Measurements from ENCODE around the gene DOLPP1.

The DOLPP1 gene

DNA sequence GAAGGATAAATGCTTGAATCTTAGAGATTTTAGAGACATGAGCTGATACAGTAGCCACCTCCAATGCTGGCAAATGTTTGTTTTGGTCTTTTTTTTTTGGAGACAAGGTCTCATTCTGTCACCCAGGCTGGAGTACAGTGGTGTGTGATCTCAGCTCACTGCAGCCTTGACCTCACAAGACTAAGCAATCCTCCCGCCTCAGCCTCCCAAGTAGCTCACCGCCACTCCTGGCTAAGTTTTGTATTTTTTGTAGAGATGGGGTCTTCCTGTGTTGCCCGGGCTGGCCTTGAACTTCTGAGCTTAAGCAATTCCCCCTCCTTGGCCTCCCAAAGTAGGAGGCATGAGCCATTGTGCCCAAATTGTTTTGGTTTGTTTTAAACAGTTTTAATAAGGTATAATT is 6.8 kb upstream of the DOLPP1 start:
- no peak overlapping the region for H3K4me3 ChIP-seq (ENCODE audit: low read depth, low read length)

DNA sequence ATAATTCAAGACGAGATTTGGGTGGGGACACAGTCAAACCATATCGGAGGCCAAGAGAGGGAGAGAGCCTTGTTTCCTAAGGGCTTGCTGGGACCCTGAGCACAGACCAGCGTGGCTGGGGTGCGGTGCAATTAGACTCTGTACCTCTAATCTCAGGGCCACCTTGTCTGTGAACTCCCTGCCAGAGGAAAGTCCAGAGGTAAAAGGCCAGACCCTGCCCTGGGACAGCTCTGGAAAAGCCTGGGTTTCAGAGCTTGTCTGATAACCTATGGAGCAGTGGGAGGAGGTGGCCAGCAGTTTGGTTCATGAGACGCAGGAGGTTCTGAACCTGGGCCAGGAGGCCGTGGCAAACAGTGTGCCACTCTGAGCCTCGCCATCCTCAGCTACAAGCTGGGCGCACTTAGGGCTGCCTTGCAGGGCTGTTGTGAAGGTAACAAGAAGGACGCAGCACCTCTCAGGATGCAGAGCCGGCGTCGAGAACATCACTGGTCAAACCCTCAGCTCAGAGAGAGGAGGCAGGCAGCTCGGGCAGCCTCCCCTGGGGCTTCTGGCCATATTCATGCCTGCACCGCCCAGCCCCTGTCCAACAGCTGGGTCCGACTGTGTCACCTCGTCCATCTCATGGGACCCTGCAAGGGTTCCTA is 4.8 kb upstream of the DOLPP1 start:
- TF ChIP-seq, protein P1, sequence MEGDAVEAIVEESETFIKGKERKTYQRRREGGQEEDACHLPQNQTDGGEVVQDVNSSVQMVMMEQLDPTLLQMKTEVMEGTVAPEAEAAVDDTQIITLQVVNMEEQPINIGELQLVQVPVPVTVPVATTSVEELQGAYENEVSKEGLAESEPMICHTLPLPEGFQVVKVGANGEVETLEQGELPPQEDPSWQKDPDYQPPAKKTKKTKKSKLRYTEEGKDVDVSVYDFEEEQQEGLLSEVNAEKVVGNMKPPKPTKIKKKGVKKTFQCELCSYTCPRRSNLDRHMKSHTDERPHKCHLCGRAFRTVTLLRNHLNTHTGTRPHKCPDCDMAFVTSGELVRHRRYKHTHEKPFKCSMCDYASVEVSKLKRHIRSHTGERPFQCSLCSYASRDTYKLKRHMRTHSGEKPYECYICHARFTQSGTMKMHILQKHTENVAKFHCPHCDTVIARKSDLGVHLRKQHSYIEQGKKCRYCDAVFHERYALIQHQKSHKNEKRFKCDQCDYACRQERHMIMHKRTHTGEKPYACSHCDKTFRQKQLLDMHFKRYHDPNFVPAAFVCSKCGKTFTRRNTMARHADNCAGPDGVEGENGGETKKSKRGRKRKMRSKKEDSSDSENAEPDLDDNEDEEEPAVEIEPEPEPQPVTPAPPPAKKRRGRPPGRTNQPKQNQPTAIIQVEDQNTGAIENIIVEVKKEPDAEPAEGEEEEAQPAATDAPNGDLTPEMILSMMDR (IDR thresholded peaks at IDR 0.05; ENCODE audit: low read depth, low read length) = no peak

More for the DNA sequence above, 6.8 kb upstream of the DOLPP1 start:
- TF ChIP-seq, protein P1 (IDR thresholded peaks at IDR 0.05; ENCODE audit: low read depth, low read length) = no peak

GRCh38 chr9:129076640-129077037 is 4.3 kb upstream of the DOLPP1 start:
- no peak overlapping the region for H3K4me3 ChIP-seq (ENCODE audit: low read depth, low read length)

More for the DNA sequence above, 4.8 kb upstream of the DOLPP1 start:
- H3K4me3 ChIP-seq (ENCODE audit: low read depth, low read length) = no peak overlapping the region

GRCh38 chr9:129077236-129077635 is 3.7 kb upstream of the DOLPP1 start:
- H3K4me3 ChIP-seq (ENCODE audit: low read depth, low read length) = no peak overlapping the region
- TF ChIP-seq, protein P1 (IDR thresholded peaks at IDR 0.05; ENCODE audit: low read depth, low read length) = no peak

More at GRCh38 chr9:129076640-129077037, 4.3 kb upstream of the DOLPP1 start:
- TF ChIP-seq, protein P1 (IDR thresholded peaks at IDR 0.05; ENCODE audit: low read depth, low read length) = no peak

GRCh38 chr9:129078691-129079503 is 2.0 kb upstream of the DOLPP1 start:
- TF ChIP-seq, protein P1 (IDR thresholded peaks at IDR 0.05; ENCODE audit: low read depth, low read length) = no peak
- H3K4me3 ChIP-seq (ENCODE audit: low read depth, low read length) = no peak overlapping the region

DNA sequence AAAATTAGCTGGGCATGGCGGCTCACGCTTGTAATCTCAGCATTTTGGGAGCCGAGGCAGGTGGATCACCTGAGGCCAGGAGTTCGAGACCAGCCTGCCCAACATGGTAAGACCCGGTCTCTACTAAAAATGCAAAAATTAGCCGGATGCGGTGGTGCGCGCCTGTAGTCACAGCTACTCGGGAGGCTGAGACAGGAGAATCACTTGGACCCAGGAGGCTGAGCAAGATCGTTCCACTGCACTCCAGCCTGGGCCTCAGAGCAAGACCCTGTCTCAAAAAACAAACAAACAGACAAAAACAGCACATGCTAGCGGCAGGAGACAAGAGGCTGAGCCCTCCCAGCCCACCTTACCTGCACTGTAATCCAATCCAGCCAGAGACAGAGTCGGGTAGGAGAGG is 1.1 kb upstream of the DOLPP1 start:
- TF ChIP-seq, protein P1 (IDR thresholded peaks at IDR 0.05; ENCODE audit: low read depth, low read length) = no peak

GRCh38 chr9:129080298-129080600 is 662 bp upstream of the DOLPP1 start:
- TF ChIP-seq, protein P1 (IDR thresholded peaks at IDR 0.05; ENCODE audit: low read depth, low read length) = no peak
- H3K4me3 ChIP-seq (ENCODE audit: low read depth, low read length) = peak overlapping the region; percentile 83

More for the DNA sequence above, 1.1 kb upstream of the DOLPP1 start:
- peak overlapping the region; percentile 83; the same call in 1 of the 2 replicates for H3K4me3 ChIP-seq (ENCODE audit: low read depth, low read length)

Data from WI38 (cell line).